ENCODE data around the gene FOXA2.

GRCh38 chr20:22577515-22578220 lies 6.7 kb downstream of the FOXA2 start:
- TF ChIP-seq CTCF (IDR thresholded peaks at IDR 0.05) (no peak), POLR2AphosphoS5 (IDR thresholded peaks at IDR 0.05) (no peak)

Data from prostate gland (tissue), 2 donors.